Thoracic aorta (tissue), 2 donors: ENCODE results near the gene SREBF1. TPM values are rescaled to one million over a fixed set of nuclear protein-coding genes. Genes with fewer than 3 reads are reported as not detected.

Source experiments
- ATAC-seq: fragments of 150-250 bp; one replicate; pipeline ENCODE4 v1.8.0; 2017; ENCODE audit warnings: low read depth; ENCODE audit not compliant: insufficient number of reproducible peaks, low FRiP score
- DNase-seq: peaks from one replicate; pipeline ENCODE4 v3.0.0-alpha.2; 2020; ENCODE audit warnings: low spot score
- H3K27ac ChIP-seq, 2 donors: fragments of 200-600 bp; sonication (generic); 1 replicate in 1 of 2; 2 replicates in 1 of 2; pipeline ENCODE4 v1.5.1; 2016; ENCODE audit warnings: mild to moderate bottlenecking in 2 of 2, moderate library complexity in 2 of 2
- H3K27me3 ChIP-seq: fragments of 200-600 bp; sonication (generic); replicated peaks from 2 replicates; pipeline ENCODE4 v1.6.0; 2016; ENCODE audit warnings: mild to moderate bottlenecking; ENCODE audit not compliant: insufficient read depth
- H3K36me3 ChIP-seq: fragments of 200-600 bp; sonication (generic); one replicate; pipeline ENCODE4 v1.5.1; 2016
- H3K4me1 ChIP-seq, 2 donors: fragments of 200-600 bp; sonication (generic); 1 replicate in 1 of 2; 2 replicates in 1 of 2; pipeline versions ENCODE4 v1.5.1 to v1.6.0; 2016; ENCODE audit warnings: low read depth in 2 of 2, mild to moderate bottlenecking in 1 of 2; ENCODE audit not compliant: control insufficient read depth in 1 of 2
- H3K4me3 ChIP-seq: fragments of 200-600 bp; sonication (generic); 2 replicates; pipeline ENCODE4 v1.5.1; 2016; ENCODE audit warnings: mild to moderate bottlenecking
- H3K9me3 ChIP-seq: fragments of 200-600 bp; sonication (generic); 2 replicates; pipeline ENCODE4 v1.5.1; 2016
- total RNA-seq, 2 donors: library from RNA; depleted of rRNA; stranded (reverse); fragments of >200 nt; gene quantifications; one replicate each; pipeline versions ENCODE4 v1.1.0 to v1.2.3, GENCODE V29; 2016
- TF ChIP-seq, protein P1 (sequence below): fragments of 200-600 bp; sonication (generic); IDR thresholded peaks from one replicate; pipeline ENCODE4 v1.5.1; 2019; ENCODE audit warnings: antibody characterized with exemption

The SREBF1 gene
- total RNA-seq, 2 donors from 2014 or later, result 56.2 to 64.2 TPM

- no peaks in the 10 kb centered on the region for H3K27me3 ChIP-seq
- H3K4me3 ChIP-seq, result no peak overlapping the region
- H3K27ac ChIP-seq, result peak overlapping the region; percentile 21 to 48
- DNase-seq, result no peak
- peaks cover 17 to 31% of the 10 kb centered on the region in 2 donors for H3K4me1 ChIP-seq
- no peak for ATAC-seq
- TF ChIP-seq, protein P1, sequence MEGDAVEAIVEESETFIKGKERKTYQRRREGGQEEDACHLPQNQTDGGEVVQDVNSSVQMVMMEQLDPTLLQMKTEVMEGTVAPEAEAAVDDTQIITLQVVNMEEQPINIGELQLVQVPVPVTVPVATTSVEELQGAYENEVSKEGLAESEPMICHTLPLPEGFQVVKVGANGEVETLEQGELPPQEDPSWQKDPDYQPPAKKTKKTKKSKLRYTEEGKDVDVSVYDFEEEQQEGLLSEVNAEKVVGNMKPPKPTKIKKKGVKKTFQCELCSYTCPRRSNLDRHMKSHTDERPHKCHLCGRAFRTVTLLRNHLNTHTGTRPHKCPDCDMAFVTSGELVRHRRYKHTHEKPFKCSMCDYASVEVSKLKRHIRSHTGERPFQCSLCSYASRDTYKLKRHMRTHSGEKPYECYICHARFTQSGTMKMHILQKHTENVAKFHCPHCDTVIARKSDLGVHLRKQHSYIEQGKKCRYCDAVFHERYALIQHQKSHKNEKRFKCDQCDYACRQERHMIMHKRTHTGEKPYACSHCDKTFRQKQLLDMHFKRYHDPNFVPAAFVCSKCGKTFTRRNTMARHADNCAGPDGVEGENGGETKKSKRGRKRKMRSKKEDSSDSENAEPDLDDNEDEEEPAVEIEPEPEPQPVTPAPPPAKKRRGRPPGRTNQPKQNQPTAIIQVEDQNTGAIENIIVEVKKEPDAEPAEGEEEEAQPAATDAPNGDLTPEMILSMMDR, result no peak
- no peaks in the 10 kb centered on the region for H3K9me3 ChIP-seq
- no peaks in the 10 kb centered on the region for H3K36me3 ChIP-seq
Measured at GRCh38 chr17:17856386-17856785, 19.6 kb upstream of the SREBF1 start.

- H3K4me3 ChIP-seq, result no peak overlapping the region
- TF ChIP-seq, protein P1, result no peak
- H3K36me3 ChIP-seq, result no peaks in the 10 kb centered on the region
- no peaks in the 10 kb centered on the region for H3K9me3 ChIP-seq
- H3K4me1 ChIP-seq, result peaks cover 17 to 31% of the 10 kb centered on the region in 2 donors
- DNase-seq, result peak; percentile 55
- no peaks in the 10 kb centered on the region for H3K27me3 ChIP-seq
- ATAC-seq, result no peak
- H3K27ac ChIP-seq, result peak overlapping the region; percentile 48 to 51
Measured at GRCh38 chr17:17855976-17856375, 19.2 kb upstream of the SREBF1 start.

DNA sequence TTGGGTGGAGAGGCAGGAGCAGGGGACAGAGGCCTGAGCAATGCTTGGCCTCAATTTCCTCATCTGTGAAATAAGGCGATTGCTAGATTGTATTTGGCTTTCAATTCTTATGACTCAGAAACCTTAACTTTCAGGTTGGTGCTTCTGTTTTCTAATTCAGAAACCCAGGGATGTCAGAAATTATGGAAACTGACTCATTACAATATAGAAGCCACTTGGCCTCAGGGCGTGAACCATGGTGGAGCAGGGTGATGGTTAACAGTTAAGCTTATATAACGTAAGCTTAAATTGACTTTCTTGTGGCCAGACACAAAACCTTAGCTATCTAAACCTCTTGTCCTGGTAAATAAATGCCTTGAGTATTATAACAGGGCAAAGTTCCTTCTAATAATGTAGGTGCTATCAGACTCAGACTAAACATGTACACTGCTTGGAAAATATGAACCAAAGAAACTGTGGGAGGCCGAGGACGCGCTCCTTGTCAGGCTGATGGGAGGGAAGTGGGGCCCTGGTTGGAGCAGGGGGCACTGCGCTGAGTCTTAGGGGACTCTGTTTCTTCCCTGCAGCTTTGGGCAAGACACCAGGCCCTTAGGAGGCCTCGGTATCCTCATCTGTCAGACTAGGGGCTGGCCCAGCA lies 17.1 kb upstream of the SREBF1 start:
- Histone ChIP-seq H3K36me3 (no peaks in the 10 kb centered on the region), H3K27me3 (no peaks in the 10 kb centered on the region), H3K4me1 (peaks cover 29 to 45% of the 10 kb centered on the region in 2 donors), H3K27ac (no peak overlapping the region), H3K4me3 (no peak overlapping the region), H3K9me3 (no peaks in the 10 kb centered on the region)
- no peak for ATAC-seq
- DNase-seq, result no peak
- TF ChIP-seq, protein P1, result no peak

DNA sequence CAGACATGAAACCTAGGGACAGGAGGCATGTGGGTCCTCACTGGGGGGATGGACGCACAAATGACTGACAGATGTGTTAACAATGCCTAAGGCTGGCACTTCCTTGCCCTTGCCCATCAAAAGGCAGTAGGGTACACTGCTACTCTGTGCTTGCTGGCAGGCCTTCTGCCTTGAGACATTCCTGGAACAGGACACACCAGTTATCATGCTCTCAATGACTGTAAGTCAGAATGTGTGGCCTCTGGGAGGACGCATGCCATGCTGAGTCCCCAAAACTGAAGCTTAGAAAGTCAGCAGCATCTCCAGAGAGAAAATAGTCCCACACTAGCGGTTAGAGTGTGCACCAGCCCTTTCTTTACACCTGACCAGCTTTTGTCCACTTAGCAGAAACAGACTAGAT lies 16.1 kb upstream of the SREBF1 start:
- Histone ChIP-seq H3K4me3 (no peak overlapping the region), H3K27me3 (no peaks in the 10 kb centered on the region), H3K36me3 (no peaks in the 10 kb centered on the region), H3K4me1 (peaks cover 37 to 52% of the 10 kb centered on the region in 2 donors), H3K27ac (no peak overlapping the region), H3K9me3 (no peaks in the 10 kb centered on the region)
- ATAC-seq (no peak), DNase-seq (no peak)
- TF ChIP-seq, protein P1, result no peak

GRCh38 chr17:17851103-17852002 lies 14.6 kb upstream of the SREBF1 start:
- Histone ChIP-seq H3K36me3 (peaks cover 3% of the 10 kb centered on the region), H3K27me3 (no peaks in the 10 kb centered on the region), H3K4me3 (no peak overlapping the region), H3K27ac (no peak overlapping the region), H3K9me3 (no peaks in the 10 kb centered on the region), H3K4me1 (peaks cover 36 to 46% of the 10 kb centered on the region in 2 donors)
- TF ChIP-seq, protein P1, result no peak
- ATAC-seq (no peak), DNase-seq (no peak)
